SKM-1 (cell line): Measurements from ENCODE around the gene WASF1.
"Not testable (repeated sequence)": the region's sequence is repeated elsewhere in the genome, so short reads cannot be mapped to it uniquely, and the experiment has no call there.

Experiments
- DNase-seq: peaks from one replicate; lab custom pipeline; 2025; ENCODE audit not compliant: unreplicated experiment; lab: John Stamatoyannopoulos, UW

The WASF1 gene

GRCh38 chr6:110178626-110179405, 654 bp downstream of the WASF1 start:
- peak; percentile 26 for DNase-seq

GRCh38 chr6:110173506-110174132, 5.9 kb downstream of the WASF1 start:
- no peak for DNase-seq

GRCh38 chr6:110170081-110170480, 9.4 kb downstream of the WASF1 start:
- DNase-seq: no peak

- no peak for DNase-seq
Observed at GRCh38 chr6:110158479-110158878, 21.0 kb downstream of the WASF1 start.

GRCh38 chr6:110147870-110148269, 31.6 kb downstream of the WASF1 start:
- DNase-seq: no peak

GRCh38 chr6:110140650-110141049, 38.8 kb downstream of the WASF1 start:
- no peak for DNase-seq

GRCh38 chr6:110139052-110139451, 40.4 kb downstream of the WASF1 start:
- DNase-seq: no peak

- DNase-seq: no peak
Observed at GRCh38 chr6:110137924-110138887, 41.3 kb downstream of the WASF1 start.

- no peak for DNase-seq
Observed at GRCh38 chr6:110130362-110130761, 49.1 kb downstream of the WASF1 start.

GRCh38 chr6:110128418-110128817, 51.1 kb downstream of the WASF1 start:
- no peak for DNase-seq

GRCh38 chr6:110125361-110125760, 54.1 kb downstream of the WASF1 start:
- DNase-seq: no peak

GRCh38 chr6:110121655-110122054, 57.8 kb downstream of the WASF1 start:
- DNase-seq: not testable (repeated sequence)

GRCh38 chr6:110116258-110116657, 63.2 kb downstream of the WASF1 start:
- DNase-seq: no peak

GRCh38 chr6:110114004-110114403, 65.5 kb downstream of the WASF1 start:
- DNase-seq: no peak

- no peak for DNase-seq
Observed at GRCh38 chr6:110105296-110105695, 74.2 kb downstream of the WASF1 start.

GRCh38 chr6:110103260-110103659, 76.2 kb downstream of the WASF1 start:
- DNase-seq: no peak

- no peak for DNase-seq
Observed at GRCh38 chr6:110102411-110102810, 77.1 kb downstream of the WASF1 start.

- no peak for DNase-seq
Observed at GRCh38 chr6:110101885-110102284, 77.6 kb downstream of the WASF1 start.

GRCh38 chr6:110098511-110099116, 80.9 kb downstream of the WASF1 start:
- DNase-seq: no peak

GRCh38 chr6:110097443-110097842, 82.0 kb downstream of the WASF1 start:
- DNase-seq: no peak

GRCh38 chr6:110095935-110096334, 83.5 kb downstream of the WASF1 start:
- DNase-seq: no peak
